Body of pancreas (tissue), 4 donors: Measurements from ENCODE around the gene LAP3. TPM values are rescaled to one million over a fixed set of nuclear protein-coding genes. Genes with fewer than 3 reads are reported as not detected.
A peak's percentile ranks its signal among the peaks of the same experiment; 100 is the strongest.
"Not testable (repeated sequence)": the region's sequence is repeated elsewhere in the genome, so short reads cannot be mapped to it uniquely, and the experiment has no call there.

Experiments
- ATAC-seq: fragments of 150-250 bp; one replicate; pipeline ENCODE4 v1.9.1; 2016
- DNase-seq, 4 donors: peaks; one replicate each; pipeline ENCODE4 v3.0.0-alpha.2; 2019
- H3K27ac ChIP-seq, 4 donors: fragments of 200-600 bp; sonication (generic); 1 replicate in 3 of 4; 2 replicates in 1 of 4; pipeline versions ENCODE4 v1.5.1 to v1.6.1; 2016 to 2019; ENCODE audit warnings: mild to moderate bottlenecking in 1 of 4, mixed read lengths in 1 of 4, moderate library complexity in 1 of 4
- H3K27me3 ChIP-seq, 2 donors: fragments of 200-600 bp; sonication (generic); one replicate each; pipeline ENCODE4 v1.6.0; 2016; ENCODE audit warnings: mild to moderate bottlenecking in 1 of 2
- H3K36me3 ChIP-seq, 2 donors: fragments of 200-600 bp; sonication (generic); replicated peaks in 1 of 2; 2 replicates each; pipeline ENCODE4 v1.5.1; 2016; ENCODE audit warnings: low read depth in 2 of 2; ENCODE audit not compliant: insufficient read depth in 1 of 2
- H3K4me1 ChIP-seq: fragments of 200-600 bp; sonication (generic); one replicate; pipeline ENCODE4 v1.6.0; 2016
- H3K4me3 ChIP-seq, 2 donors: fragments of 200-600 bp; sonication (generic); 1 replicate in 1 of 2; 2 replicates in 1 of 2; pipeline ENCODE4 v1.5.1; 2016 to 2019
- H3K9me3 ChIP-seq, 3 donors: fragments of 200-600 bp; sonication (generic); 1 replicate in 2 of 3; 2 replicates in 1 of 3; pipeline ENCODE4 v1.5.1; 2016
- CTCF ChIP-seq, 7 experiments: fragments of 450-650 bp in 4 of 7; fragments of 200-600 bp in 3 of 7; sonication (generic) in 3 of 7; IDR thresholded peaks; one replicate each; pipeline ENCODE4 v1.5.1; 2016 to 2019; ENCODE audit warnings: antibody characterized with exemption in 7 of 7
- POLR2A ChIP-seq, 3 donors: fragments of 450-650 bp; IDR thresholded peaks; one replicate each; pipeline ENCODE4 v1.6.1; 2016; ENCODE audit warnings: antibody characterized with exemption in 3 of 3, mild to moderate bottlenecking in 2 of 3
- WGBS, 2 donors: methylation state at CpG; one replicate each; pipeline ENCODE4 v1.1.5; 2017; 5-methylcytosine and 5-hydroxymethylcytosine counted together
- intact Hi-C: fragments of 100-400 bp; cut with DNase I; formaldehyde crosslinking; loops from one replicate; pipeline ENCODE4 v1.15.1; 2023
- total RNA-seq, 2 donors: library from RNA; depleted of rRNA; stranded (reverse); fragments of >200 nt; gene quantifications; one replicate each; pipeline ENCODE4 v1.1.0, GENCODE V29; 2016

The LAP3 gene
- total RNA-seq, 2 donors from 2014 or later, result 28.0 to 28.8 TPM

GRCh38 chr4:17574206-17574605 is 2.8 kb upstream of the LAP3 start:
- peaks cover 18% of the 10 kb centered on the region for H3K4me1 ChIP-seq
- 75 to 82% methylated on average over 4 of the region's 4 CpGs for WGBS, 2 donors
- no peaks in the 10 kb centered on the region for H3K36me3 ChIP-seq
- TF ChIP-seq POLR2A (IDR thresholded peaks at IDR 0.05), result no peak
- TF ChIP-seq CTCF (IDR thresholded peaks at IDR 0.05), result no peak
- H3K27ac ChIP-seq, result no peak overlapping the region
- DNase-seq (no peak), ATAC-seq (no peak)
- intact Hi-C loops, result no loop called here
- no peaks in the 10 kb centered on the region for H3K27me3 ChIP-seq
- no peaks in the 10 kb centered on the region for H3K9me3 ChIP-seq
- no peak overlapping the region for H3K4me3 ChIP-seq

GRCh38 chr4:17575177-17575576 is 1.8 kb upstream of the LAP3 start:
- H3K27ac ChIP-seq, intact Hi-C loops, H3K4me3 ChIP-seq, ATAC-seq, H3K36me3 ChIP-seq, H3K9me3 ChIP-seq, H3K27me3 ChIP-seq, DNase-seq: not testable (repeated sequence)
- H3K4me1 ChIP-seq, result peaks cover 19% of the 10 kb centered on the region
- 87% methylated on average over 12 of the region's 12 CpGs for WGBS, 2 donors

- 5 to 8% methylated on average over 20 to 33 of the region's 33 CpGs for WGBS, 2 donors
- DNase-seq (peak; percentile 37 to 50 (median 43)), ATAC-seq (peak; percentile 8)
- H3K4me1 ChIP-seq, result peaks cover 19% of the 10 kb centered on the region
- H3K4me3 ChIP-seq, result peak overlapping the region; percentile 62 to 76
- no peaks in the 10 kb centered on the region for H3K27me3 ChIP-seq
- intact Hi-C loops, result no loop called here
- TF ChIP-seq POLR2A (IDR thresholded peaks at IDR 0.05) (no peak), CTCF (IDR thresholded peaks at IDR 0.05) (peak in 1 of 7 experiments; percentile 26)
- H3K36me3 ChIP-seq, result peaks cover 0 to 7% of the 10 kb centered on the region in 2 donors
- peak overlapping the region; percentile 80 to 90 (median 86) for H3K27ac ChIP-seq
- no peaks in the 10 kb centered on the region for H3K9me3 ChIP-seq
Observed at GRCh38 chr4:17577665-17578481, 875 bp downstream of the LAP3 start.

DNA sequence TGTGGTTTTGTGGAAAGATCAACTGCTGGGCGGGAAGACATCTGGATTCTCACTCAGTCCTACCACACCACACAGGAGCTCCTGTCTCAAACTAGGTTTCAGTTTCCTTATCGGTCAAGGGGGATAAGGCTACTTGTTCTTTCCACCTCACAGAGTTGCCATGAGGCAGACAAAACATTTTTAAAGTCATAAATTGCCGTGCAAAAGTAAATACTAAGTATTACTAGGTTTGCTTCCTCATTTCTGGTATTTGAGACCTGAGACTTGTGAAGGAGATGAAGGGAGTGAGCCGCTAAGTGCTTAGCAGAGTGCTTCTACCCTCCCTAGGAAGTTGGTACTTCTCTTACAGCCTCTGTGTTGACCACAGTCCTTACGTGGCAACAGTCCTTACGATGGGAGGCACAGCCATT is 1.5 kb downstream of the LAP3 start:
- intact Hi-C loops, result no loop called here
- WGBS, 2 donors, result 60 to 70% methylated on average over 6 of the region's 6 CpGs
- no peak for ATAC-seq

GRCh38 chr4:17580969-17581368 is 4.0 kb downstream of the LAP3 start:
- no peaks in the 10 kb centered on the region for H3K9me3 ChIP-seq
- intact Hi-C loops, result no loop called here
- 74 to 79% methylated on average over 7 of the region's 7 CpGs for WGBS, 2 donors
- ATAC-seq, result no peak
- H3K27me3 ChIP-seq, result no peaks in the 10 kb centered on the region
- TF ChIP-seq CTCF (IDR thresholded peaks at IDR 0.05), result no peak
- no peak for TF ChIP-seq POLR2A (IDR thresholded peaks at IDR 0.05)
- DNase-seq, result no peak
- H3K4me1 ChIP-seq, result peaks cover 19% of the 10 kb centered on the region
- H3K36me3 ChIP-seq, result peaks cover 9 to 27% of the 10 kb centered on the region in 2 donors
- no peak overlapping the region for H3K4me3 ChIP-seq
- H3K27ac ChIP-seq, result no peak overlapping the region

More for the DNA sequence above, 1.5 kb downstream of the LAP3 start:
- no peaks in the 10 kb centered on the region for H3K9me3 ChIP-seq
- peaks cover 3 to 10% of the 10 kb centered on the region in 2 donors for H3K36me3 ChIP-seq
- no peak for DNase-seq
- no peaks in the 10 kb centered on the region for H3K27me3 ChIP-seq
- H3K27ac ChIP-seq, result peak overlapping the region in 2 of 4 donors; percentile 89 to 90
- TF ChIP-seq CTCF (IDR thresholded peaks at IDR 0.05), result no peak
- no peak for TF ChIP-seq POLR2A (IDR thresholded peaks at IDR 0.05)
- H3K4me1 ChIP-seq, result peaks cover 19% of the 10 kb centered on the region
- no peak overlapping the region for H3K4me3 ChIP-seq
